ENCODE measurements around the gene AUTS2. TPM values are rescaled to one million over a fixed set of nuclear protein-coding genes. Genes with fewer than 3 reads are reported as not detected.

Gene AUTS2
- total and polyA plus RNA-seq, 2 experiments from 2014 or later = 32.0 to 91.0 TPM

- TF ChIP-seq ZNF114 (CRISPR knock-in tag; IDR thresholded peaks at IDR 0.05) (no peak), EZH2 (IDR thresholded peaks at IDR 0.05; ENCODE audit: low read depth, unreplicated experiment) (no peak), REST (IDR thresholded peaks at IDR 0.05; ENCODE audit: unreplicated experiment) (no peak), ETS1 (IDR thresholded peaks at IDR 0.05) (no peak), CREB1 (CRISPR knock-in tag; IDR thresholded peaks at IDR 0.05; ENCODE audit: low read depth) (no peak), STAT1 (IDR thresholded peaks at IDR 0.05; ENCODE audit: unreplicated experiment) (no peak), NANOG (IDR thresholded peaks at IDR 0.05; ENCODE audit: borderline replicate concordance) (no peak), CTCF (conservative IDR thresholded peaks at IDR 0.05; ENCODE audit: low read depth in 2 of 2) (no peak), JUNB (IDR thresholded peaks at IDR 0.05; ENCODE audit: unreplicated experiment) (no peak), ZNF331 (CRISPR knock-in tag; IDR thresholded peaks at IDR 0.05; ENCODE audit: low read depth) (no peak), EZH2phosphoT487 (IDR thresholded peaks at IDR 0.05; ENCODE audit: unreplicated experiment) (no peak), ZNF462 (CRISPR knock-in tag; IDR thresholded peaks at IDR 0.05) (no peak), POLR2AphosphoS5 (IDR thresholded peaks at IDR 0.05; ENCODE audit: low read depth) (no peak)
- H3K27ac Mint-ChIP-seq = no peak overlapping the region
Observed at GRCh38 chr7:69799048-69799697, 200.9 kb downstream of the AUTS2 start.

More at GRCh38 chr7:69799048-69799697, 200.9 kb downstream of the AUTS2 start:
- Histone ChIP-seq H3K27ac (ENCODE audit: low read depth) (no peak overlapping the region), H3K9me2 (ENCODE audit: insufficient read depth) (no peaks in the 10 kb centered on the region), H3K79me2 (replicated peaks; ENCODE audit: insufficient read depth) (no peaks in the 10 kb centered on the region; the same call in 1 of the 2 replicates), H3K27me3 (ENCODE audit: insufficient read depth) (no peaks in the 10 kb centered on the region), H4K20me1 (replicated peaks; ENCODE audit: insufficient read depth) (no peaks in the 10 kb centered on the region), H3K36me3 (ENCODE audit: insufficient read depth) (no peaks in the 10 kb centered on the region), H3K4me1 (ENCODE audit: insufficient read depth) (no peaks in the 10 kb centered on the region; the same call in 1 of the 2 replicates), H3K4me3 (no peak overlapping the region), H3F3A (replicated peaks; ENCODE audit: low read depth) (no peaks in the 10 kb centered on the region), H2AFZ (no peak overlapping the region), H3K4me2 (no peak overlapping the region)
- H3K27me3 Mint-ChIP-seq (ENCODE audit: insufficient read depth, low read depth, poor library complexity) = no peaks in the 10 kb centered on the region
- no peak for ATAC-seq
- no peaks in the 10 kb centered on the region for H3K36me3 Mint-ChIP-seq (ENCODE audit: low read depth)
- H3K9me3 Mint-ChIP-seq = no peaks in the 10 kb centered on the region
- DNase-seq (ENCODE audit: low spot score) = no peak
- H3K4me3 Mint-ChIP-seq = no peak overlapping the region
- peaks cover 17% of the 10 kb centered on the region for H3K4me1 Mint-ChIP-seq

Data from GM23338 (cell line).